Anterior cingulate cortex (tissue), 58 donors: Measurements from ENCODE around the gene RNF26.
A peak's percentile ranks its signal among the peaks of the same experiment; 100 is the strongest.
"Not testable (repeated sequence)": the region's sequence is repeated elsewhere in the genome, so short reads cannot be mapped to it uniquely, and the experiment has no call there.

Source experiments
- DNase-seq, 58 donors: peaks; one replicate each; lab custom pipeline; 2025; lab: John Stamatoyannopoulos, UW

RNF26 gene

DNA sequence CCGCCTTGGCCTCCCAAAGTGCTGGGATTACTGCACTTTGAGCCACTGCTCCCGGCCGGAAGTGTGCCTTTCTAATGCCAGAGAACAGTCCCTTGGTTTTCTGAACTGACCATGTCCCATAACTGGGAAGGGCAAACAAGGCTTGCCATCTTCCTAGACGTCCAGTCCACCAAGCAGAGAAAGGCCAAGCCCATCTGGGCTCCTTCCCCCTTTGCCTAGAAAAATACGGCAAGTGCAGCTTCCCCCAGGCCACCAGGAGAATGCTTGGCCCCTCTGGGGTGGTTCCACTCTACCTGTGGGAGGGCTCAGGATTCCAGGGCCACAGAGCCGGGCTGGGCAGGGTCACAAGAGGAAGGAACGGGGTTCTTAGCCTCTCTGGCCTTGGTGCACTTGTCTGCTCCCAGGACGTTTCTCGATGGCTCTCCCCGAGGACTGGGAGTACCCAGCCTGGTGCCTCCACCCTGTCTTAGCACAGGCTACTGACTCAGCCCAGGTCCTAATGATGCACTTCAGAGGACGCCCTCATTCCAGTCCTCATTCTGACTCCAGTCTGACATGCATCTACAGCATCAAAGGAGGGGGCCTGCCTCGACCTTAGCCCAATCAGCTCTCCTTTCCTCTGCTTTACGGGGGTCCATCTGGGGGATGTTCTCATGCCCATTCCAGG, 46.0 kb downstream of the RNF26 start:
- no peak for DNase-seq

DNA sequence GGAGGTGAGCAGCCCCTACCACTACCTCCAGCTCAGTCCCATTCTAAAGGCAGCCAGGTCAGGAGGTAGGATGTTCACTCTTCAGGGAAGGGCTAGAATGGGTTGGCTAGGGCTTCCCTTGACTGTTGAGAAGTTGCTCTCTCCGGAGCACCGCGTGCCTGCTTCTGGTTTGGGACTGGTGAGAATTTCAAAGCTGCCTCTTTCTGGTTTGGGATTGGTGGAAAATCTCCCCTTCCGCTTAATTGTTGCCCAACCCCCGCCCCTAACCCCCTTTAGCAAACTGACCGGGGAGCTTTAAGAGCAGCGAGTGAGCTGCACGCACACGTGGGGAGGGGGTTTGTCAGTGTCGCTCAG, 46.5 kb downstream of the RNF26 start:
- DNase-seq: peak in 3 of 58 donors; percentile 23 to 45 (median 33)

DNA sequence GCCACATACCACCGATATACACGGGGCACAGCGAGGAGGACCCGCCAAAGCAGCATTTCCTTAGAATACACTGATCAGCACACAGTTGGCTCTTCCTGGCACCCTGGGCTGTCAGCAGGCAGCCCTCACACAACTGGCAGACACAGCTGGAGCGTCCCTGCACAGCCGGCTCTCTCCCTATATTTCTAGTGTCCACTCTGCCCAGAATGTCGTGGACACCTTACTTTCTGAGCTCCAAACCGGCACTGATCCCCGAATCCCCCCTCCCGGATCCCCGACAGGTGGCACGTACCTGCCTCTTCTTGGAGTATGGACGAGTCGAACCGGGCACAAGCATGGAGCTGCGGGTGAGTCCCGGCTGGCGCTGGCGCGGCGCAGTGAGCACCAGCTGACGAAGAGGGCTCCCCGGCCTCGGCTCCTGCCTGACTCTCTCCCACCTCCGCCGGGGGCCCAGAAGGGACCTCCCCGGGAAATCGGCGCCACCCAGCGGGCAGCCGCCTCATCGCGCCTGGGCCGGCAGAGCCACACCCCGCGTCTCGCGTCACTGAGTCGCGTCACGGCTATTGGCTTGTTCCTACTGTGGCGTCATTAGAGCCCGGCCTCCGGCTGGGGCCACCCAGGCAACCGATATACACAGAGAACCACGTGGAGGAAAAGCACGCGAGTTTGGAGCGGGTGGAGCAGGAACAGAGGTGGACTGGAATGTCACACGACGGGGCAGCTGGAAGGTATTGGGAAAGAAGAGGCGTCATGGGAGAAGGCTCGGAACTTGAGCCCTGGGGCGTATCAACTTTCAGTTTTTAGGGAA, 47.1 kb downstream of the RNF26 start, which contains the start of gene USP2:
Gene USP2, minus strand, starts transcription at position 510 of the 808 bp plus-strand sequence. CDS start 8,210 bp downstream, outside the sequence.
- DNase-seq: peak in 56 of 58 donors; percentile 85 to 99 (median 97)

DNA sequence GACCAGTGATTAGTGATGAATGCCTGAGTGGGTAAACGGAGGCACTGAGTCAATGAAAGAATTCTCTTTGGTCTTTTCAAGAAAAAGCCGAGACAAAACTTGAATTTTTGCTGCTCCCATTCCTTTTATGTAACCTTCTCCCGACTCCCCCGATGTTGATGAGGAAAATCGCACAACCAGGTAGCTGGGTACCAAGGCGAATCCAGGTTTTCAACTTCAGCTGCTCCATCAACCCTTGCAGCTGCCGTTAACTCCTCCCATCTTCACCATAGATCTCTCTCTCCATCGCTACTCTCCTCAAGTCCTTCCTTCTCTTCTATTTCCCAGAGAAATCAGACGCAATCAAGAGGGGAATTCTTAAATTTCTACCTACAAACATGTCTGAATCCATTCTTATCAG, 47.8 kb downstream of the RNF26 start:
- DNase-seq: no peak

DNA sequence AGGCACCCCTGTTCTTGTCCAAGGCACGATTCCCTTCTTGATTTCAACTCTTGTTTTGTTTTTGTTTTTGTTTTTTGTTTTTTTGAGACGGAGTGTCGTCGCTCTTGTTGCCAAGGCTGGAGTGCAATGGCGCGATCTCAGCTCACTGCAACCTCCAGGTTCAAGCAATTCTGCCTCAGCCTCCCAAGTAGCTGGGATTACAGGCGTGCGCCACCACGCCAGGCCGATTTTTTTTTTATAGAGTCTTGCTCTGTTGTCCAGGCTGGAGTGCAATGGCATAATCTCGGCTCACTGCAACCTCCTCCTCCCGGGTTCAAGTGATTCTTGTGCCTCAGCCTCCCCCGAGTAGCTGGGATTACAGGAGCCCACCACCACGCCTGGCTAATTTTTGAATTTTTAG, 48.2 kb downstream of the RNF26 start:
- DNase-seq: not testable (repeated sequence)

DNA sequence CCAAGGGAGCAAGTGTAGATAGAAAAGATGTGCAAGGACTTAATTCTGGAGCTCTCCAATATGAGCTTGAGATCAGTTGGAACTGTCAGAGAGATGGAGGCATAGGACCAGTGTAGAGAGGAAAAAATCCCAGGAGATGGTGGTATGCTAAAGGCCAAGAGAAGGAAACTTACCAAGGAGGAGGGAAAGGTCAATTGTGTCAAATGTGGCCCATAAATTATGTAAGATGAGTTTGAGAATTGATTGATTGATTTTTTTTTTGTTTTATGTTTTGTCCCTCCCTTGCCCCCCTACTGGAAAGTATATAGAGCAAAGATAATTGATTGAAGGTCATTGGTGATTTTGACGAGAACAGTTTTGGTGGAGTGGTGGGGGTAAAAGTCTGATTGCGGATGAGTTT, 50.0 kb downstream of the RNF26 start:
- DNase-seq: no peak
